Left colon (tissue), 2 donors: ENCODE data around the gene REX1BD. TPM values are rescaled to one million over a fixed set of nuclear protein-coding genes. Genes with fewer than 3 reads are reported as not detected.
"Not testable (repeated sequence)": the region's sequence is repeated elsewhere in the genome, so short reads cannot be mapped to it uniquely, and the experiment has no call there.

Experiments
- ATAC-seq: fragments of 200-7000 bp; cut with Tn5 transposase; one replicate; pipeline ENCODE4 v1.9.1; 2020; ENCODE audit warnings: mild to moderate bottlenecking, moderate library complexity
- DNase-seq, 2 donors: peaks; one replicate each; pipeline ENCODE4 v3.0.0-alpha.2; 2020
- intact Hi-C, 2 donors: fragments of 100-400 bp; cut with DNase I in 1 of 2; cut with micrococcal nuclease in 1 of 2; formaldehyde crosslinking; loops; one replicate each; pipeline versions ENCODE4 v1.11.2 to v1.14.0; 2022; cut with DNase I, micrococcal nuclease
- total RNA-seq, 2 donors: library from RNA; stranded (reverse); fragmentation: NEBNext Ultra II Directional; extraction: Animal tissue kit (Norgen Biotek cat#: 25700); gene quantifications; one replicate each; pipeline ENCODE4 v1.2.1, GENCODE V29; 2021
- donor health status: DM: no; HTN: no; CAD: no.
- donor health status: DM: yes; HTN: yes; CAD: no.

The REX1BD gene
- total RNA-seq, 2 donors from 2014 or later, result 49.2 to 53.4 TPM

DNA sequence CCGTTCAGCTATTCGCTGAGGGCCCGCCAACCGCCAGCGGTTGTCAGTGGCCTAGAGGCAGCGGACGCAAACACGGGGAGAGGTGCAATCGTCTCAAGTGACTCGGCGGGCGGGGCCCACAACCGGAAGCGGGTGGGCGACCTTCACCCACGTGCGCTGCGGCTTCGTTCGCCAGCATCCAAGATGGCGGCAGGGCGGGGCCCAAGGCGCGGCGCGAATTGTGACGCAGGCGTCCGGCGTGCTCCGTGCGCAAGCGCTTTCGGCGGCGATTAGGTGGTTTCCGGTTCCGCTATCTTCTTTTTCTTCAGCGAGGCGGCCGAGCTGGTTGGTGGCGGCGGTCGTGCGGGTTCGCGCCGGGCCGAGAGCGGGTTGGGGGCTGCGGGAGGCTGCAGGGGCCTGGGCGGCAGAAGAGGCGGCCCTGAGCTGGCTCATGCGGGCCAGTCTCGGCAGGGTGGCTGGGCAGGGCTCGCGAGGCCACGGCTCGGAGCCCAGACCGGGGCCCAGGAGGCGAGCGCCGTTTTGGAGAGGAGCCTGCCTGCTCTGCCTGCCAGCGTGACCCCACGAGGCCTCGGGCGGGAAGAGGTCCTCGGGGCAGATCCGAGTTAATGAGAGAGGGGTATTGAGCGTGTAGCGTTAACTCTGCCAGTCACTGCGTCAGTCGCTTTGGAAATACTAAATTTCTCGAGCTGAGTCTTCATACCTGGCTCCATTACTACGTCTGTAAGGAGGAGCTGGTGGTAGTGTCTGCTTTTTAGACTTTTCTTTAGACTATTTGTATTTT, 16.8 kb upstream of the REX1BD start, which contains the start of gene UBA52:
Gene UBA52, plus strand, starts transcription at position 294 of the 781 bp plus-strand sequence. CDS start 1,444 bp downstream, outside the sequence.
- peak; percentile 98 to 99 for DNase-seq
- intact Hi-C loops, result no loop called here
- ATAC-seq, result peak; percentile 96

DNA sequence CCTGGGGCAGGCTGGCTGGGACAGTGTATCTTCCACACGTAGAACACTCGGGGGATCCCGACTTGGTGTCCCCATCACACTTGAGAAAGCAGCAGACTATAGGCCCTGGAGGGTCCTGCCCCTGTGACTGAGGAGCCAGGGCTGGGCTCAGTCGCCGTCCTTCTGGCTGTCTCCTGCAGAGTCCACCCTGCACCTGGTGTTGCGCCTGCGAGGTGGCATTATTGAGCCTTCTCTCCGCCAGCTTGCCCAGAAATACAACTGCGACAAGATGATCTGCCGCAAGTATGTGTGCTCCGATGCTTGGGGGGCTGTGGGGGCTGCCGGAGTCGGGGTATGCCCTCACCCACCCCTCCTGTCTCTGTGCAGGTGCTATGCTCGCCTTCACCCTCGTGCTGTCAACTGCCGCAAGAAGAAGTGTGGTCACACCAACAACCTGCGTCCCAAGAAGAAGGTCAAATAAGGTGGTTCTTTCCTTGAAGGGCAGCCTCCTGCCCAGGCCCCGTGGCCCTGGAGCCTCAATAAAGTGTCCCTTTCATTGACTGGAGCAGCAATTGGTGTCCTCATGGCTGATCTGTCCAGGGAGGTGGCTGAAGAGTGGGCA, 13.8 kb upstream of the REX1BD start:
- intact Hi-C loops, result no loop called here
- no peak for DNase-seq
- no peak for ATAC-seq

DNA sequence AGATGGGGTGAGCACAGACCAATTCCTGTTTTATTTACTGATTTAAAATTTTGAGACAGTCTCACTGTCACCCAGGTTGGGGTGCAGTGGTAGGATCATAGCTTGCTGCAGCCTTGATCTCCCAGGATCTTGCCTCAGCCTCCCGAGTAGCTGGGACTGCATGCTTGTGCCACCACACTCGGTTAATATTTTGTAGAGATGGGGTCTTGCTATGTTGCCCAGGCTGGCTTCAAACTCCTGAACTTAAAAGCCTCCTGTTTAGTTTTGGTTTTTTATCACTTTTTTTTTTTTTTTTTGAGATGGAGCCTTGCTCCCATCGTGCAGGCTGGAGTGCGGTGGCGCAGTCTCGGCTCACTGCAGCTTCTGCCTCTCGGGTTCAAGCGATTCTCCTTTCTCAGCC, 12.2 kb upstream of the REX1BD start:
- DNase-seq (no peak), ATAC-seq (no peak)
- intact Hi-C loops, result no loop called here

DNA sequence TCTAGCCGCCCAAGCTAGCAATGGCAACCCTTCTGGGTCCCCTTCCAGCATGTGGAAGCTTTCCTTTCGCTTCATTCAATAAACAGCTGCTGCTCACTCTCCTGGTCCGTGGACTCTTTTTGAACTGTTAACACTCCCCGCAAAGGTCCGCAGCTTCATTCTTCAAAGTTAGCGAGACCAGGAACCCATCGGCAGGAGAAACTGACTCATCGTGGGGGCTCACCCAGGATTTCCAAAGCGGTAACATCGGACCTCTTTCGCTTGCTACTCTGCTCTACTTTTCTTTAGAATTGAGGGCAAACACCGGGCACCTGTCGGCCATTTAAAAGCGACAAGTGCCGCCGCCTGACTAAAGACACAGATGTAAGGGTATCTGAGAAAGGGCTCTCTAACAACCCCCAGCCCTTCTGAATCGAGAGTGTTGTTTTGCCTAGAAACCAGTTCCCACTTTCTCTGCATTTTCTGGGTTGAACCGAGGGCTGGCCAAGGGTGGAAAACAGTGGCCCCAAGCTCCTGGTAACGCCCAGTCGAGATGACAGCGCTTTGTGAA, 11.2 kb upstream of the REX1BD start:
- DNase-seq, result no peak
- ATAC-seq, result no peak
- intact Hi-C loops, result no loop called here

DNA sequence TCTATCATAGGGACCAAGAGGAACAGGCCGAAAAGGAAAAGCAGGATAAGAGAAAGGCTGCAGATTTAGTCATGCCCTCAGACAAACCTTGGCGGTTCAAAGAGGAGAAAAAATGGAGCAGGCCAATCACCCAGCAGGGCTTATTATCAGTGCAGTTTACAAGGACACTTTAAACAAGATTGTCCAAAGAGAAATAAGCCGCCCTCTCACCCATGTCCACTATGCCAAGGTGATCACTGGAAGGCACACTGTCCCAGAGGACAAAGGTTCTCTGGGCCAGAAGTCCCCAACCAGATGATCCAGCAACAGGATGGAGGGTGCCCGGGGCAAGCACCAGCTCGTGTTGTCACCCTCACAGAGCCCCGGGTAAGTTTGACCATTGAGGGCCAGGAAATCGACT, 8.3 kb upstream of the REX1BD start:
- DNase-seq, result no peak
- ATAC-seq, result no peak
- intact Hi-C loops, result loop anchor here in 1 of 2 donors (10.0 kb wide), 1 partner anchor 116 kb away; no protein-coding TSS in a partner anchor

DNA sequence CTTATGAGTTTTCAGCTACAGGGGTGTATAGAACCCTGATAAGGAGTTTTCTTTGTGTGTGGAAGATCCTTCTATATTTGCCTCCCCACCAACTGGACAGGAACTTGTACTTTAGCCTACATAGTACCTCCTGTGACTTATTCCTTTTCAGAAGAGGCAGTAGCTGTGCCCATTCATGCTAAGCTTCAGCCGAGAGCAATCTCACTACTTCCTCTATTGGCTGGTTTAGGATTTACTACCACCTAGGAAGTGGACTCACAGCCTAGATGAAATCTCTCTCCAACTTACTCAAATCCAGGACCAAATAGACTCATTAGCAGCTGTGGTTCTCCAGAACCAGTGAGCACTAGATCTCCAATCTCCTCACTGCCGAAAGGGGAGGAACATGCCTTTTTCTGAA, 2.3 kb upstream of the REX1BD start:
- ATAC-seq (no peak), DNase-seq (no peak)
- intact Hi-C loops, result loop anchor here in 1 of 2 donors (10.0 kb wide), 1 partner anchor 122 kb away; no protein-coding TSS in a partner anchor

DNA sequence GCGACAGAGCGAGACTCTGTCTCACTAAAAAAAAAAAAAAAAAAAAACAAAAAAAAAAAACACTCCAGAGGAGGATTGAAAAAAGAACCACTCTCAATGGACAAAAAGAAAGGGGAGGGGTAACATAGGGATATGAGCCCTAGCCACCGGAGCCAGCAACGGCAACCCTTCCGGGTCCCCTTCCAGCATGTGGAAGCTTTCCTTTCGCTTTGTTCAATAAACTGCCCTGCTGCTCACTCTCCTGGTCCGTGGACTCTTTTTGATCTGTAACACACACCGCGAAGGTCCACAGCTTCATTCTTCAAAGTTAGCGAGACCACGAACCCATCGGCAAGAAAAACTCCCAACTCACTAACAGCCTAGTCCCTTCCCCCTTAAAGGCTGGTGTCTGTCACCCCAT, 1.0 kb upstream of the REX1BD start:
- no peak for DNase-seq
- intact Hi-C loops, result loop anchor here in 1 of 2 donors (10.0 kb wide), 1 partner anchor 123 kb away; no protein-coding TSS in a partner anchor
- ATAC-seq, result no peak

DNA sequence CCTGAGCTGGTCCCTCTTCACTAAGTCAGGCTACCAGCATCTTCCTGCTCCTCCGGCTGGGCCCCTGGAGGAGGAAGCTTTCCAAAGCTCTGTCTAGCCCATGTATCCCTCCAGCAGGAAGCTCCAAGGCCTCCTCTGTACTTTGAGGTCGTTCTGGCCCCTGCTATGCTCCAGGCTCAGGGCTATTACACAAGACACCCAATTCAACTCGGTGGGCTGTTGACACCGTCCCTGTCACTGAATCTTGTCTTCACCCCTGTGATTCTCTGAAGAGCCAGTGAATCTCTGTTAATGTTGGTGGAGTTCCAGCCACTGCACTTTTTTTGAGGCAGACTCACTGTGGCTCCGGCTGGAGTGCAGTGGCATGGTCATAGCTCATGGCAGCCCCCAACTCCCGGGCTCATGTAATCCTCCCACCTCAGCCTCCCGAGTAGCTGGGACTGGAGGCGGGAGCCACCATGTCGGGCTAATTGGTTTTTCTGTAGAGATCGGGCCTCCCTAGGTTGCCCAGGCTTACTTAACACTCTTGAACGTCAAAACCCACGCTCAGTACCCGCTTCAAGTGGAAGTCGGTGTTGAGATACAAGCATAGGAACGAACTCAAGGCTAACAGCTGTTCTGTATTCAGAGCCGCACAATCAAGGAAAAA, 512 bp upstream of the REX1BD start:
- DNase-seq (no peak), ATAC-seq (no peak)
- intact Hi-C loops, result loop anchor here in 1 of 2 donors (10.0 kb wide), 1 partner anchor 123 kb away; no protein-coding TSS in a partner anchor

DNA sequence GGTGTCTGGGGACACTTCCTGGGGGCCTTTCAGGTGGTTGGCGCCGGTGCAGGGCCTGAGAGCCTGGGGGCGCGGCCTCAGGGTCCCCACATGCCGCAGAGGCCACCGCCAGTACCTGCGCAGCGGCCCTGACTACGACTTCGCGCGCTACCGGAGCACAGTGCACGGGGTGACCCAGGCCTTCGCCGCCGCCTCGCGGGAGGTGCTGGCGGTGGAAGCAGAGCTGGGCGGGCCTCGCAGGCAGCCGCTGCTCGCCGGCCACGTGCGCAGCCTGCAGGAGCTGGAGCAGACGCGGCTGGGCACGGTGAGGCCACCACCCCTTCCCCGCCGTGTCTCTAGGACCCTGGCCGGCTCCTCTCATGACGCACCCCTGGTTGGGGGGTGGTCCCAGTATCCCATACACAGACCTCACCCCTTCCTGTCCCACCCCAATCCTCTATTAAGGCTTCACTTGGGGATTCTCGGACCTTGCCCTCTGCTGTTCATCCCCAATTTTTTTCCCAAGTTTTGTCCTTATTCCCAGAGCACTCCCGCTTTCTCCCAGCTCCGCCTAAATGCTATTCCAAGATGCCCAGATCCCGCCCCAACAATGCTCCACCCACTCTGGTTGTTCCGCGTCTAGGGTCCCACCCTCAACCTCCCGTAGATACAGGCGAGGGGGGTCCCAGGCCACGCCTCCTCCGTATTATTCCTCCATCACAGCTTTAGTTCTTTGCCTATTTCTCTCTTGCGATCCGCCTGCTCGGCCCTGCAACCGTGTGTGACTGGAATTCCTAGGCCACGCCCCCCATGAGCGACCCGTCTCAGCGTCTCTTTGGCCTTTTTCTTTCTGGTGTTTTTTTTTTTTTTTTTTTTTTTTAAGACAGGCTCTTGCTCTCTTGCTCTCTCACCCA, 1.0 kb downstream of the REX1BD start:
- ATAC-seq, result peak; percentile 81
- peak; percentile 73 to 80 for DNase-seq
- intact Hi-C loops, result loop anchor here (5.0 to 10.0 kb wide), 3 partner anchors 125 to 265 kb away; no protein-coding TSS in a partner anchor

DNA sequence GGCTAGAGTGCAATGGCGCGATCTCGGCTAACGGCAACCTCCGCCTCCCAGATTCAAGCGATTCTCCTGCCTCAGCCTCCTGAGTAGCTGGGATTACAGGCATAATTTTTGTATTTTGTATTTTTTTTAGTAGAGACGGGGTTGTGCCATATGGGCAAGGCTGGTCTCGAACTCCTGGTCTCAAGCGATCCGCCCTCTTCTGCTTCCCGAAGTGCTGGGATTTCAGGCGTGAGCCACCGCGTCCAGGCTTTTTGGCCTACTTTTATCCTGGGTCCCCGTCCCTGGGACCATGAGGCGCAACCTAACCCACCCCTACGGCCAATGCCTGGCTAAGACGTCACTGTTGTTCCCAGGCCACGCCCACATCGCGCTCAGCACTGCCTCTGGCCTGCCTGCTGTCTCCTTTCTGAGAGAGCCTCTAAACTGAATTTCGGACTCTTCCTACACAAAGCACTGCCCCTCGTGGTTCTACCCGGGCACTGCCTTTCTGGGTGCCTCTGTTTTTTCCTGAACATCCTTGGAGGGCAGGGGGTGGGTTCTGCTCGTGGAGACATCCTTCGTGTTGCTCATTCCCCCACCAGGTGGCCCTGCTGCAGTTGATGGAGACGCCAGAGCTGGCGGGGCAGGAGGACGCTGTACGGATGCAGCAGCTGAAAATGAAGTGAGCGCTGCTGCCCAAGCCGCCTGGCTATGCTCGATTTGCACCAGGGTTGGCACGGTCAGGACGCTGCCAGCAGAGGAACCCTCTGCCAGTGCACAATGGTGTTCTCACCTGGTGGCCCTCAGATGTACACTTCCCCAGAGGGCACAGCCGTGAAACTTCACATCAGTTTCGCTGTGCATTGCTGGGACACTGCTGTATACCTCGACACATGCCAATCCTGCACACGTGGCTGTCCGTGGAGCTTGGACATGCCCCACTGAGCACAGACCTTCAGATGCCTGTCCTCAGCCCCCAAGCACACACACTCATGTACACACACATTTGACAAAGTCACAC, 2.0 kb downstream of the REX1BD start:
- ATAC-seq, result no peak

DNA sequence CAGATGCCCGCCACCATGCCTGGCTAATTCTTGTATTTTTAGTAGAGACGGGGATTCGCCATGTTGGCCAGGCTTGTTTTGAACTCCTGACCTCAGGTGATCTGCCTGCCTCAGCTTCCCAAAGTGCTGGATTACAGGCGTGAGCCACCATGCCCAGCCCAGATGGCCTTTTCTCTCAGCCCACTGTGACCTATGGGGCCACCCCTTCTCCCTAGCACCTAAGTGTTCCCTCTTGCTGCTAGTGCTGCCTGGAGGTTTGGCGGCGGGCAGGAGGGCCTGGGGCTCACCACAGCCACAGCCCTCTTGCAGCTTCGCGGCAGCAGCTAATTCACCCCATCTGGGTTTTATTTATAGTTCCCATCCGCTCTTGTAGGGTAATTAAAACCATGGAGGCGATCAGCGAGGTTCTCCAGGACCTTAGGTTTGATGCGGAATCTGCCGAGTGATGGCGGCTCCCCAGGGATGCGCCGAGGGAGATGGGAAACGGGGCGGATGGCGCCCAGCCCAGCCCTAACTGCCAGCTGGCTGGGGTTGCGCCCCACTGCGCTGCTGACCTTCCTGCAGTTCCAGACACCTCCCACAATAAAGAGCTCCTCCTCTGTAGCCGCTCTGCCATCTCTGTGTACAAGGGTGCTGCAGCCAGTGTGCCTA, 3.3 kb downstream of the REX1BD start:
- no peak for ATAC-seq
- intact Hi-C loops, result loop anchor here (5.0 to 10.0 kb wide), 2 partner anchors 255 to 263 kb away; no protein-coding TSS in a partner anchor
- DNase-seq, result no peak

More for the DNA sequence above, 2.0 kb downstream of the REX1BD start:
- intact Hi-C loops, result loop anchor here (5.0 to 10.0 kb wide), 2 partner anchors 257 to 264 kb away; no protein-coding TSS in a partner anchor
- DNase-seq, result peak; percentile 36 to 49

DNA sequence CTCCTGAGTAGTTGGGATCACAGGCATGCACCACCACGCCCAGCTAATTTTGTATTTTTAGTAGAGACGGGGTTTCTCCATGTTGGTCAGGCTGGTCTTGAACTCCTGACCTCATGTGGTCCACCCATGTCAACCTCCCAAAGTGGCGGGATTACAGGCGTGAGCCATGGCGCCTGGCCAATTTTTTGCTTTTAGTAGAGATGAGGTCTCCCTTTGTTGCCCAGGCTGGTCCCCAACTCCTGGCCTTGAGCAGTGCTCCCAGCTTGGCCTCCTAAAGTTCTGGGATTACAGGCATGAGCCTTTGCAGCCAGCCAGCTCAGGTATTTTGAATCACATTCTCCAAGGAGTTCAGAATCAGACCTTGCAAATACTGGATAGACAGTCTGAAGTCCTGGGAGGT, 4.1 kb downstream of the REX1BD start:
- not testable (repeated sequence) for ATAC-seq, DNase-seq
- intact Hi-C loops, result loop anchor here (5.0 to 10.0 kb wide), 2 partner anchors 255 to 262 kb away; no protein-coding TSS in a partner anchor

DNA sequence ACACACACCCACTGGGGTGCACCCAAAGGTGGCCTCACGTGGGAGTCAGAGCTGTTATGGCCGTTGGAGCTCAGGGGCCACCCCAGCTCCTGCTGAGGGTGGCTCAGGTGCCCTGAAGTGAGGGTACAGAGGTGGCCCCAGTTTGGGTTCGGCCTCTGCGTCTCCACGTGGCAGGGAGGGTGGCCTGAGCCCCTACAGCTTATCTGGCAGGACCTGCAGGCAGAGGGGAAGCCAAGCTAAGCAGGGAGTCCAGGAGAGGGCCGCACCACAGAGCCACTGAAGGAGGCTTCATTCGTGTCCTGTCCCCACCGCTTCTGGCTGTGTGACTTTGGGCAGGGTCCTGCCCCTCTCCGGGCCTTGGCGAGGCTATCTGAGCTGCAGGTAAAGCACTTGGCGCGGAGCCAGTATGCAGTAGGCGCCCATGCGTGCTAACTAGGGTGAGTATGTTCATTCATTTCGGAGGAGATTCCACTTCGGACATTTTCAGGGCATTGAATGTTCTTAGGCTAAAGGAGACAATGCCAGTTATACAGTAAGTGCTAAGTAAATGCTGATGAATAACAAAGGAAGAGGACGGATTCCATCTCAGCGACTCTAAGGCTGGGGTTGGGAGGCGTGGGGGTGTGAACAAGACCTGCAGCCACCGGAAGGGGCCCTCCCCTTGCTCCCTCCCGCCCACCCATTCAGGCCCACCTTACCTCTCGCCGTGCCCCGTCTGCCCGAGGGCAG, 4.9 kb downstream of the REX1BD start:
- DNase-seq (peak in 1 of 2 donors; percentile 41), ATAC-seq (no peak)
- intact Hi-C loops, result loop anchor here (5.0 to 10.0 kb wide), 2 partner anchors 254 to 261 kb away; no protein-coding TSS in a partner anchor

DNA sequence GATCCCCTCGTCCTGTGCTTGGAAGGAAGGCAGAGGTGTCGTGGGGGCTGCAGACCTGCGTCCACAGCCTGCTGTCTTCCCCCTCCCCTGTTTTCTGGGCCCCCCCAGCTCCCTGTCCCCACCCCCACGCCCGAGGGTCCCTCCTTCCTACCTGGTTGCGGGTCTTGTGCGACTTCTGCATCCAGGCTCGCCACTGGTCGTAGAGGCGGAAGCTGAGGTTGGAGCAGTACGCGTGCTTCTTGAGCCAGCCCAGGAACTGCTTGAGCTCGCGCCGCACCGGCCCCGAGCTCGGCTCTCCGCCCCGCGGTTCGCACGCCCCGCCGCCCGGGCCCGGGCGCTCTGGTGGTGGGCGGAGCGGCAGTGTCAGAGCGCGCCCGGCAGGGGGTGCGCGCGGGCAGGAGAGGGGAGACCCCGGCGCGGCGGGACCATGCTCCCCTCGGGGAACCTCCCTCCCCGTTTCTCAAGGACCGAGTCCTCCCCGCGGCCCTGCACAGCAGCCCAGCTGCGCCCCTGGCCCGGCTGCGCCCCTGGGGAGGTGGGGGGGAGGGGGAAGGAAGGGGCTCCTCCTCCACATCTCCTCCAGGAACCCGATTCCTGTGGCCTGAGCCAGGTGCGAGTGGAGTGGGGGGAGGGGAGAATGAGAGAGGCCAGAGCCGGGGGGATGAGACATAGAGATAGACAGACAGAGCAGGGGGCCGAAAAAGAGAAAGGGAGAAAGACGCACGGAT, 5.7 kb downstream of the REX1BD start:
- ATAC-seq (peak; percentile 76), DNase-seq (peak; percentile 65 to 77)
- intact Hi-C loops, result loop anchor here (5.0 to 10.0 kb wide), 2 partner anchors 253 to 261 kb away; no protein-coding TSS in a partner anchor
